NCI-H510A (cell line): Measurements from ENCODE around the gene PLCB2.

Experiments
- DNase-seq: peaks from one replicate; lab custom pipeline; 2025; lab: John Stamatoyannopoulos, UW

Gene PLCB2

DNA sequence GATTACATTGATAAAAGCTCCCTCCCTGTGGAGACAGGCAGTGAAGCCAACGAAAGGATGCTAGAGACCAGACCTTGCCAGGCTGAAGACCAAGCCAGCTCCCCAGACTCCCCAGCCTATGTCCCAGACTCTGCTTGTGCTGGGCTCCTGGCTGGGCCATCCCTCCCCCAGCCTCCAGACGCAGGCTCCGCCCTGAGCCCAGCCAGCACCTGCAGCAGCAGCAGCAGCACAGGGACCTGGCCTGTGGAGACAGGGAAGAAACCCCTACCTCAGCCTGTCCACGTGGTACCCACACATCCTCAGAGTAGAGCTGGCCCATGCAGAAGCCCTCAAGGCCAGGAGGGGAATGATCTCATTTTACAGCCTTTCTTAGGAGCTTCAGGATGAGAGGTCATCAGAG is 38.1 kb downstream of the PLCB2 start:
- no peak for DNase-seq

DNA sequence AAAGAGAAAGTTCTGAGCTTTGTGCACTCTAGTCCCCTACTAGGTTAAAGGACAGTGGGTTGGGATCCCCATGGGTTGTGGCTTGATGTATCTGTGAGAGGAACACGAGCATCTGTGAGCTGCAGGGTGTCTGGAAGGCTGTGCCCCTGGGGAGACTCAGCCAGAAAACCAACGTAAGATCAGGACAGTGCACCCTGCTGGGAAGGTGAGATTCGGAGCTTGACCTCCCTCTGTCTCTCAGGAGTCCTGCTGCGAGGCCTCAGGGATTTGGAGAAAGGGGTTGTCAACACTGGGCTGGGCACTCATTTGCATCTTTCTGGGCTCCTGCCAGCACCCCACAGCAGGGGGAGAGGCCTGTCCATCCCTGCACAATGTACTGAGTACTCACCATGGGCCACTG is 40.1 kb downstream of the PLCB2 start:
- no peak for DNase-seq

DNA sequence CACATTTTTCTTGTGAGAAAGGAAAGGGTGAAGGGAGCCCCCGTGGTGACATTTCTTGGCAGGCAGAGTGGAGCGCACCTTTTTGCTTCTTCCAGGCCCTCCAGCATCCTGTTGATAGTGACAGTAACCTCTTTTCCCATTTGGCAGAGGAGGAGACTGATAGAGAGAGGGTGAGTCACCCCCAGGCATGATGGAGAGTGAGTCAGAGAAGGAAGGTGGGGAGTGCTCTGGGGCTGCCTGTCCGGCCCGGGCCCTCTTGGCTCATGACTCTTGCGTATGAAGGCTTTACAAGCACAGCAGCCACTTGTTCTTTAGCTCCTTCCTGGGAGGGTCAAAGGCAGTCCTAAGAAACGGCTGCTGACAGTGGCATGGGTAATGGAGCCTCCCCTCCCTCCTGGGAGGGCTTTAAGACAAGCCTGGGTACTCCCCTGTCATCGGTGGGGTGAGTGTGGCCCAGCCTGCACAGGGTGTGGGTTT is 40.9 kb downstream of the PLCB2 start:
- DNase-seq: no peak

DNA sequence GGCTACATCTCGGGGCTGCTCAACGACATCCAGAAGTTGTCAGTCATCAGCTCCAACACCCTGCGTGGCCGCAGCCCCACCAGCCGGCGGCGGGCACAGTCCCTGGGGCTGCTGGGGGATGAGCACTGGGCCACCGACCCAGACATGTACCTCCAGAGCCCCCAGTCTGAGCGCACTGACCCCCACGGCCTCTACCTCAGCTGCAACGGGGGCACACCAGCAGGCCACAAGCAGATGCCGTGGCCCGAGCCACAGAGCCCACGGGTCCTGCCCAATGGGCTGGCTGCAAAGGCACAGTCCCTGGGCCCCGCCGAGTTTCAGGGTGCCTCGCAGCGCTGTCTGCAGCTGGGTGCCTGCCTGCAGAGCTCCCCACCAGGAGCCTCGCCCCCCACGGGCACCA is 41.9 kb downstream of the PLCB2 start:
- DNase-seq: no peak

DNA sequence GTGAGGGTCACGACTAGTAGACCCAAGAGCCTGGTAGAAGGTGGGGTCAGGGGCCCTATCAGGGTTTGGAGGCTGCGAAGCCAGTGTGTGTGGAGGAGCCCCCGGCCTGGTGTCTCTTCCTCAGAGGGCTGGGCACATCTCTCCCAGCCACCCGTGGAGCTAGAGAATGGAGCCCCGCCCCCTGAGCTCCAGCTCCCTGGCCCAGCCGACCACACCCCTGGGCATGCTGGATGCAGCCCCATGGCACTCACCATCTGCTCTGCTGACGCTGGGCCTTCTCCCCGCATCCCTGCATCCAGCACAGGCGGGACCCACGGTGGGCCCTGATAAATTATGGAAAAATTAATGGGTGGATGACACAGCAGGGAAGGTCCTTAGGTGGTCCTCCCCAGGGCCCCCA is 42.4 kb downstream of the PLCB2 start:
- DNase-seq: no peak

DNA sequence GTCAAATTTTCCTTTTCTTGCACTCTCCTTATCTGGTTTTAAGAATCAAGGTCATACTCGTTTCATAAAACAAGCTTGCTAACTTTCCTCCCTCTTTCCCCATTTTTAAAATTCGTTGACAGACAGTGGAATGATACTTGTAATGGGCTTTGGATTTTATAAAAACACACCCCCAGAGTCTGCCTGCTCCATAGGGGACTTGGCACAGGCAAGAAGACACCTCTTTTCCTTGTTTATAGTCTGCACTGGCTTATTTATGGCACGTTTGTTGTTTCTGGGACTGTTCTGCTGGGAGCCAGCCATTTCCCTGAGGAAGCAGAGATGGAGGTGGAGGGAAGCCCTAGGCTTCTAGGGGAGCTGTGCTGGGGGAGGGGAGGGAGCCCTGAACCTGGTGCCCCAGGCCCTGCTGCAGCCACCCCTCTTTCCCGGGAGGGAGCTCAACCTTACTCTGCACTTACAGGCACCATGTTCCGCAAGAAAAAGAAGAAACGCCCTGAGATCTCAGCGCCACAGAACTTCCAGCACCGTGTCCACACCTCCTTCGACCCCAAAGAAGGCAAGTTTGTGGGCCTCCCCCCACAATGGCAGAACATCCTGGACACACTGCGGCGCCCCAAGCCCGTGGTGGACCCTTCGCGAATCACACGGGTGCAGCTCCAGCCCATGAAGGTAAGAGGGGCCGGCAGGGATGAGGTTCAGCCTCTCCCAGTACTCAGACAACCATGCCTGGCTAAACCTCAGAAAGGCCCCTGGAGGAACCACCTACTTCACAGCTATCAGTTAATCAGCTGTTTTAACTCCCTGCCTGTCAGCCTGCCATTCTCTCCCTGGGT is 43.2 kb downstream of the PLCB2 start:
- no peak for DNase-seq

DNA sequence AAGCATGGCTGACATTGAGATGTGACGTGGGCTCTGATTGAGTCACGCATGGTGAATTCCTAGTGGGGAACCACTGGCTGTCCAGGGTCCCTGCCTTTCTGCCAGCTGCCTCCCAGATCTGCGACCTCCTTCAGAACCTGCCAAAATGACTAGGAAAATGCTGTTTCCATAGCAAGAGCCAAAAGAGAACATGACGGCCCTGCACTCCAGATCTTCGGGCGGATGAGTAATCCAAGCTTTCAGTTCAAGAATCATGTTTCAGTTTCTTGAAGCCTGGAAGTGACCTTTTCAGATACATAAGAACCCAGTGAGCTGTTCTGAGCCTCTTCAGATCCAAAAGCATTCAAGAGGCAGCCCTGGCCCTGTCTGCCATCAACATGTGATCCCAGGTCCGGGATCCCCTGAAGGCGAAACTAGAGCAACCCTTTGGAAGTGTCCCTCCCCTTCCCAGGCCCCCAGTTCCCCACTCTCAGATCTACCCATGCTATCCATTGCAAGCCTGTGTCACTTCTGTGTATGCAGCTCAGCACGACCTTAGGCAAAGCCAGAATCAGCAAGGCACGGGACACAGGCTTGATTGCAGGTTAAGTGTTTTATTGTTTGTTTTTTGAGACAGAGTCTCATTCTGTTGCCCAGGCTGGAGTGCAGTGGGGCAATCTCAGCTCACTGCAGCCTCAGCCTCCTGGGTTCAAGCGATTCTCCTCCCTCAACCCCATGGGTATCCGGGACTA is 44.5 kb downstream of the PLCB2 start:
- DNase-seq: no peak

DNA sequence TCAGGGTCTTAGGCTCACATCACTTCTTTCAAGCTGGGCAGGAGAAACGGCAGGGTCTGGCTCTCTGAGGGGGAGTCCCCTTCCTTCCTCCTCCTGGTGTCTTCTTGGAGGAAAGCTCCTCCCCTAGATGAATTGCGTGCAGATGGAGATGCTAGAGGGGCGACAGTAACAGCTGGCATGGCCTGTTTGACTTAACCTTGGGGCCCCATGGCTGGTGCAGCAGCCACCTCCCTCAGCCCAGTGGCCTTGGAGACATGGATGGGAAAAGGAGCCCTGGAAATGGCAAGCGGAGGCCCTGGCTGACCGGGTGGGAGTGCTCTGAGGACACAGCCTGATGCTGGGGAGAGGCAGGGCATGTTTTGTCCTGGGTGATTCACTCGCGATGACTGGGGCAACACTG is 48.7 kb downstream of the PLCB2 start:
- DNase-seq: no peak

DNA sequence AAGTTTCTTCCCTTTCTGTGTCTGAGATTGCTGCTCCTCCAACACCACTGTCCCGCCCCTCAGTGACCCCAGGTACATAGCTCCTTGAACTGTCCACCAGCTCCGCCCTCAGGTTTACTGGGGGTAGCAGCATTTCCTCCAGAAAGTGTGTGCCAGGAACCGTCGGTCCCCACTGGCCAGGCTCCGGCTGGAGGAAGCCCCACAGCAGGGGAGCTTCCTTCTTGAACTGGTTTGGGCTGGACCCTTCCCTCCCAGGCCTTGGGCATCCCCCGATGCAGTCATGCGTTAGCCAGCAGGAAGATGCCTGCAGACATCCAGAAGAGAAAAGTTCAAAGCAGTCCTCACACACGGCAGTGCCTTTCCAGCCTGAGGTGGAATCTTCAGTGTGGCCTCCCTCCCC is 49.2 kb downstream of the PLCB2 start:
- DNase-seq: no peak

DNA sequence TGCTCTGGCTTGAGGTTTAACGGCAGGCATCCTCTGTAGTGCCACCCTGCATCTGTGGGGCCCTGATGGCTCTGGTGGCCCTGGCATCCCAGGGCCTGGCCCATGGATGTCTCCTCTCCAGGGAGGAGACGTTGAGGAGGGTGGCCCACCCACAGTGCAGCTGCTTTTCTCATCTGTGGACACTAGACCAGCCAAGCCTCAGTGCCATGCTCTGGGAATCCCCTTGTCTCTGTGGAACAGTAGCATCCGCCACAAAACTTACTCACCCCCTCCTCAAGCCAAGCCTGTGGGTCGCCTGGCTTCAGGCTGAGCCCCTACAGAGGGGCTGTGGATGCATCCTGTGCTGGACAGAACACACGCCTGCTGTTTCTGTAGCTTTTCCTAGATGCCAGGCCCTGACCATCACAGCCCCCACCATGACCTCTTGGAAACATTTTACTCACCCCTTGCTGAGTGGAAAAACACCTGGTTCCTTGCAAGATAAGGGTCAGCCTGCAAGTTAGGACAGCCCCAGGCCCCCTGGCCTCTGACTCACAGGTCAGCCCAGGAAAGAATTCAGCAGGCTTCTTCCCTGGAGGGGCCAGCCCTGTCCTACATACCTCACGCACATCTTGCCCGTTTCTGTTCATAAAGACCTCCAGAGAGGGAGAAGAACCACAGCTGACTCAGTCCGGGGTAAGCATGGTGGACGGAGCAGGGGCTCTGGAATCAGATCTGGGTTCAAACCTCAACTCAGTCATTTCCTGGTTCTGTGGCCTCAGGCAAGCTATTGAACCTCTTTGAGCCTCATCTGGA is 49.9 kb downstream of the PLCB2 start:
- DNase-seq: no peak

DNA sequence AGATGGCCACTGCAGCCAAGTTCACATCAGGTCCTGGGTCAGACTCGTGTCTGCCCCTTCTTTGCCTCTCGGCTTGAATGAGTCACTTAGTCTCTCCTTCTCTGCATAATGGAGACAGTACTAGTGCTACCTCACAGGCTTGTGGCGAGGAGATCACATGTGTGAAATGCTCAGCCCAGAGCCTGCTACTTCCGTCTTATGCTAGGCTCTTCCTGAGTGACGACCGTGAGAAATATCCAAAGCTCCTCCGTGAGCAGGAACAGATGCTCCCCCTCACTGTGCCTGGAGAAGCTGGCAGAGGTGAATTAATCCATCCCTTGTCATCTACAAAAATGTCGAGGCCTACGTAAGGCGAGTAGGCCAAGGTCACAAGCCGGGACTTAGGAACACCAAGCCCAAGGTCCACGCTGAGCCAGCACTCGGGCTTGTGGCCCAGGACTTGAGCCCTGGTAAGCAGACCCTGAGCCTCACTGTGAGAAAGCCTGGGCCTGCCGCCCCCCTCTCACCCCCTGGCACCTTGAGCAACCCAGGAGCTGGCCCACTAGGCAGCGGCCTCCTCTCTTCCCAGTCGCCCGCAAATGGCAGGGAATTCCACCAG is 51.0 kb downstream of the PLCB2 start:
- no peak for DNase-seq

DNA sequence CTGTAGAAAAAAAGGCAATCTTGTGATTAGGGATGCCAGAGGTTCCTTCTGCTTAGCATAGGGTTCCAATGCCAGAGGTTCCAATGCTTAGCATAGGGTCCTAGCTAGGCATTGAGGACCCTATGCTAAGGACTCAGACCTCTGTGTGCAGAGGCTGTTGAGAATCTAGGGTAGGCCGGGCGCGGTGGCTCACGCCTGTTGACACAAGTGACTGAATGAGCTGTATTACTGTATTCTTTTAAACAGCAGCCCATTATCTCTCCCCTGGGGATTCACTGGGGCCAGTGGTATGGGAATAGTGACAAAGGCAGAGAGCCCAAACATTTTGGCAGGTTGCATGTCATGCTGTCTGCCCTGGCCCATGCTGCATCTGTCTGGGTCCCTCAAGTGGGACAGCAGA is 52.7 kb downstream of the PLCB2 start:
- DNase-seq: no peak

DNA sequence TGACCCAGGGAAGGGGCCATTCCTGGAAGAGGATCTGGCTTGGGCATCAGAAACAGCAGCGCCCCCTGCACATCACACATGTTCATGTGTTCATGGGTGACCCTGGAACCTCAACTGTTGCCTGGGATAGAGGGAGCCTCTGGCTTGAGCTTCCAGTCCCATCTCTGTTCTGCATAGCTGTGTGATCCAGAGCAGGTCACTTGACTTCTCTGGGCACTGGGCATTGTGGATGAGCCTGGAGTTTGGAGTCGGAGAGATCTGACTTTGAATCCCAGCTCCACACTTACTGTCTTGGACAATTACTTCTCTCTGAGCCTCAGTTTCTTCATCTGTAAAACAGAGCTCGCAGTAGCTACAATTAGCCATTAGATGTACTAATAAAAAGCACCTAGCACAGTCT is 53.3 kb downstream of the PLCB2 start:
- no peak for DNase-seq

DNA sequence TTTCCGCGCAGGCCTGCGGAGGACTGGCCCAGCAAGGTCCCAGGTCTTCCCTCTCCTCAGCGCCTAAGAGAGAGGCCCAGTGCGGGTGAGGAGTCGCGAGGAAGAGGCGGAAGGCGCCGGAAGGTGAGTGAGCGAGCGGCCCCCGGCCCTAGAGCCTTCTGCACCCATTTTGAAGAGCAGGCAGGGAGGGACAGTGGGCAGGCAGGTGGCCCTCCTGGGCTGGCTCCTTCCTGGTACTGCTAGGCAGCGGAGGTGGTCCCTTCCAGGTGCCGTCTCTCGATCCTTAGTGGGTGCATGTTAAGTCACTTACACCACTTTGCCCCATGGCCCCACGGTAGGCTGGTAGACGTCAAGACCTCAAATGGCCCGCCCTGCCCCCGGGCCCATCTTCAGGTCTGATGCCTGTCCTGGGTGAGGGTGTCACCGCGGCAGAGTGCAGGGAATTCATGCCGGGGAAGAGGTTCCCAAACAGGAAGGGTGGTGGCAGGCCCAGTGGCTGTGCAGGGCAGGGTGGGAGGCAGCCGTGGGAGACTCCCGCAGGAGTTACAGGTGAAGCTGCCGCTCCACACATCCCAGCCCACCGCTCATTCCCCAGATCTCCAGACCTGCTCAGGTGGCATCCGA is 54.5 kb downstream of the PLCB2 start:
- DNase-seq: no peak

DNA sequence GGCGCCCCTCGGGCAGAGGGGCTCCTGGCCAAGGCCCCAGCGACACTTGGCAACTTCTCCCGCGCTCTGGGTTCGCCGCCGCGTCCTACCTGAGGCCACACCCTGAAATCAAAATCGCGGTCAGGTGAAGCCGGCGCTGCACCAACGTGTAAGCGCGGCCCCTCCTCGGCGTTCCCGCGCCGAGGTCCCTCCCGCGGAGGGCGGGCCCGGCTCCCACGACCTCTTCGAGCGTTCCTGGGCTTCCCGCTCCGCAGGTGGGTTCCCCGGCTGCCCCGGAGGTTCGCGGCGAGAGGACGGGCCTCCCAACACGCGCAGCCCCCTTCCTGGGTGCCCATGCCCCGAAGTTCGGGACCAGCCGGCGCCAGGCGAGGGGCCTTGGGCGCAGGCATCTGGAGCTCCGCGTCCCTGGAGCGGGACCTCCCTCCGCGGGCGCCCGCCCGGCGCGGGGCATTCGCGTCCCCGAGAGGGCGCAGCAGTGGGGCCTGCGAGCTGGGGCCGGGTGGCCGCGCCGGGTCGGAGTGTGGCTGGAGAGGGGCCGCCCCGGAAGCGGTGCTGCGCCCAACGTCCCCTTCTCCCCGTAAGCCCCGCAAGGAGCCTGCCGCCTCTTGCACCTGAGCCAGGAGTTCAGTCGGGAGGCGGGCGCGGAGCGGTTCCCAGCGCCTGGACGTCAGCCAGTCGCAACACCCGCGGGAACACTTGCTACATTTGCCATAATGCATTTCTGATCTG is 55.1 kb downstream of the PLCB2 start:
- DNase-seq: peak; percentile 55

DNA sequence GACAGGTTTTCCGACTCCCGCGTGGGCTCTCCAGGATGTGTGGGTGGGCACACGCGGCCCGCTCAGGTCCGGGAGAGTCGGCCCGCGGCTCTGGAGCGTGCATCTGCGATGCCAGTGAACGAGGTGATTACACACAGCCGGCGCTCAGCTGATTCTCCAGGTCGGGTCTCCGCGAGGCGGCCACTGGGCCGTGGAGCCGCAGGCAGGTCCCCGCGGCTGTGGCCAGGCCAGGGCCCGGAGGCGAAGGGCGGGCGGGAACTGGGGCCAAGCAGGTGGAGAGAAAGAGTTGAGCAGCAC is 55.6 kb downstream of the PLCB2 start:
- DNase-seq: no peak

DNA sequence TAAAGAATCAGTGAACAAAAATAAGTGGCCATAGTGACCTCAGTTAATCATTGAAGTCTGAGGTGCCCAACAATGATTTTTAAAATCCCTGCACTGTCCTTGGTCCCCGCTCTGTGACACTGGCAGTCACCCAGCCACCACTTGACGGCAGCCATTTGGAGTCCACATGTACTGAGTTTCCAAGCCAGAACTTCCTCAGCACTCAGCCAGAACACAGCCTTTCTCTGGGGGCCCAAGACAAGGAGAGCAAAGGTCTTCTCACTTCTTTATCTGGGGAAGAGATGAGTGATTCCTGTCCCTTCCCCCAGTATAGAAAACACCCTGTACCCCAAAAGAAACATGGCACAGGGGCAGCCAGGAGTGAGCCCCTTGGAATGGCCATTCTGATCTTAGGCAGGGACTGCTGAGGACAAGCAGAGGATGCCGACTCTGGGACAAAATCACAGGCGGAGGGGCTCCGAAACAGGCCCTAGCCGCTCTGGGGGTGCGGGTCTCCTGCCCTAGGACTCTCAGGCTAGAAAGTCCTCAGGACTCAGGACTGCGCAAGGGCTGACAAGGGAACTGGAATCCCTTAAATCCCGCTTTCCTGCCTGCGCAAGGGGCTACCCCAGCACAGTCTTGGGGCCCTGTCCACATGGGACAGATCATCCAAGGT is 56.1 kb downstream of the PLCB2 start:
- DNase-seq: no peak

DNA sequence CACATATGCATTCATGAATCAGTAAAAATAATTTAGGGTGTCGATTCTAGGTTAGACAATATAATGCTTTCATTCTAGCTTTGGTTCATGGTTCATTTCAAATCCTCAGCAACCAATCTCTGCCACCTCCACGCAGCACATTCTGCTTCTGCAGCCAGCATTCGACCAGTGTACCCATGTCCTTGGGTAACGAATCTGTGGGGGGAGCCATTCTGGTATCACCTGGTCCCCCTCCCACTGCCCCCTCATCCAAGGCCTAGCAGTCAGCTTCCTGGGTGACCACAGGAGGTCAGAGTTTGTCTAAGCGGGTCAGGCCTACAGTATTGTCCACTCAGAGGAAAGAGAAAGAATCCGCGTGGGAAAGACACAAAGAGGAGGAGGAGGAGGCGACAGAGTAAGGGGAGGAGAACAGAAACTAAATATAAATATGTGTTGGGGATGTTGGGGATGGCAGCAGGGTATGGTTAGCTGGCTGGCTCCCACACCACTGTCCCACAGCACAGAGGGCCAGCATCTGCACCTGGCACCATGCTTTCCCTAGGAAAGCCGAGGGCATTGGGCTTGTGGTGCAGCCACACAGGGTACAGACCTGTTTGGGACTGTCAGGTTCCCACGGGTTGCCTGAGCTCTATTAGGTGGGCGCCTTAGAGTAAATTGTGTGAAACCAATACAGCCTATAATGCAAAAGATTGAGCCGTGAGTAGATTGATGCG is 56.8 kb downstream of the PLCB2 start:
- no peak for DNase-seq

DNA sequence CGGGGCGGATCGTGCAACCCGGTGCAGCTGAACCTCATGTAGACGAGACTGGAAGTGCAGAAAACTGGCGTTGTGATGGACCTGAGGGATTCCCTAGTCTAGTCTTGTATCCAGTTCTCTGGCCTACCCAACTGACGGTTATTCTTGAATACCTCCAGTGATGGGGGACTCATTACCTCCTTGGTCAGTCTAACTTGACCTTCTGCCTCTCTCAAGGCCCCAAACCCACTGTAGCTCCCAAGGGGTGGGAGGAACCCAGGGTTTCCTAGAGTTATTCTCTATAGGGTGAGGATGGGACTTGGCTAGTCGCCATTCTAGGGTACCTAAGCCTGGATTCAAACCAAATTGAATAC is 57.5 kb downstream of the PLCB2 start:
- no peak for DNase-seq
